ENCODE measurements around the gene MYH14. TPM values are rescaled to one million over a fixed set of nuclear protein-coding genes. Genes with fewer than 3 reads are reported as not detected.

The MYH14 gene
- total and polyA plus RNA-seq, 2 of the 13 experiments (the other 11 are each of a cell fraction or from before 2014, with no cell fraction given), result 5.5 to 5.8 TPM

DNA sequence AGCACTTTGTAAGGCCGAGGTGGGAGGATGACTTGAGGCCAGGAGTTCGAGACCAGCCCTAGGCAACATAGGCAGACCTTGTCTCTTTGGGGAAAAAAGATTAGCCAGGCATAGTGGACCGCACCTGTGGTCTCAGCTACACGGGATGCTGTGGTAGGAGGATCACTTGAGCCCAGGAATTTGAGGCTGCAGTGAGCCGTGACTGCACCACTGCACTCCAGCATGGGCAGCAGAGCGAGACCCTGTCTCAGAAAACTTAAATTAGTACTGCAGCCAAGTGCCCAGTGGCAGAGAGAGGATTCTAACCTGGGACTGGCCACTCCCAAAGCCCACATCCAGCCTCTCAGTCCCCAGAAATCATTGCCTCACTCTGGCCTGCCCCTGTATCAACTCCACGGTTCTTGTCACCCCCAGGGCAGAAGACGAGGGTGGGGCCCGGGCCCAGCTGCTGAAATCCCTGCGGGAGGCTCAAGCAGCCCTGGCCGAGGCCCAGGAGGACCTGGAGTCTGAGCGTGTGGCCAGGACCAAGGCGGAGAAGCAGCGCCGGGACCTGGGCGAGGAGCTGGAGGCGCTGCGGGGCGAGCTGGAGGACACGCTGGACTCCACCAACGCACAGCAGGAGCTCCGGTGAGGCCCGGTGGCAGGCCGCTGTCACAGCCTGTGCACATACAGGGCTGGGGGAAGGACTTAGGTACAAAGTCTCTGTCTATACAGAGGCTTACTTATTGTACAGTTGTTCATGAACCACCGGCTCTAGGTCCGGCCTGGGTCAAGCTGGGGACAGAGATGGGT, 72.4 kb downstream of the MYH14 start (continued):
- TF ChIP-seq, protein P1, sequence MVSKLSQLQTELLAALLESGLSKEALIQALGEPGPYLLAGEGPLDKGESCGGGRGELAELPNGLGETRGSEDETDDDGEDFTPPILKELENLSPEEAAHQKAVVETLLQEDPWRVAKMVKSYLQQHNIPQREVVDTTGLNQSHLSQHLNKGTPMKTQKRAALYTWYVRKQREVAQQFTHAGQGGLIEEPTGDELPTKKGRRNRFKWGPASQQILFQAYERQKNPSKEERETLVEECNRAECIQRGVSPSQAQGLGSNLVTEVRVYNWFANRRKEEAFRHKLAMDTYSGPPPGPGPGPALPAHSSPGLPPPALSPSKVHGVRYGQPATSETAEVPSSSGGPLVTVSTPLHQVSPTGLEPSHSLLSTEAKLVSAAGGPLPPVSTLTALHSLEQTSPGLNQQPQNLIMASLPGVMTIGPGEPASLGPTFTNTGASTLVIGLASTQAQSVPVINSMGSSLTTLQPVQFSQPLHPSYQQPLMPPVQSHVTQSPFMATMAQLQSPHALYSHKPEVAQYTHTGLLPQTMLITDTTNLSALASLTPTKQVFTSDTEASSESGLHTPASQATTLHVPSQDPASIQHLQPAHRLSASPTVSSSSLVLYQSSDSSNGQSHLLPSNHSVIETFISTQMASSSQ (IDR thresholded peaks at IDR 0.05; ENCODE audit: low read depth), result no peak
- TF ChIP-seq, protein P1 (CRISPR knock-in tag; IDR thresholded peaks at IDR 0.05; ENCODE audit: borderline replicate concordance), result no peak
- TF ChIP-seq MTF1 (CRISPR knock-in tag; IDR thresholded peaks at IDR 0.05) (no peak), ZNF30 (CRISPR knock-in tag; IDR thresholded peaks at IDR 0.05) (no peak), ZNF33A (CRISPR knock-in tag; IDR thresholded peaks at IDR 0.05; ENCODE audit: borderline replicate concordance) (no peak), ZNF543 (CRISPR knock-in tag; IDR thresholded peaks at IDR 0.05) (no peak; the same call in 1 of the 2 replicates), CC2D1A (CRISPR knock-in tag; IDR thresholded peaks at IDR 0.05) (no peak), THAP11 (CRISPR knock-in tag; IDR thresholded peaks at IDR 0.05) (no peak), ZNF891 (CRISPR knock-in tag; IDR thresholded peaks at IDR 0.05) (no peak), SOX6 (IDR thresholded peaks at IDR 0.05) (no peak), SOX6 (CRISPR knock-in tag; IDR thresholded peaks at IDR 0.05) (peak; percentile 66), SIX1 (CRISPR knock-in tag; IDR thresholded peaks at IDR 0.05; ENCODE audit: borderline replicate concordance) (no peak)
- TF ChIP-seq, protein P2, sequence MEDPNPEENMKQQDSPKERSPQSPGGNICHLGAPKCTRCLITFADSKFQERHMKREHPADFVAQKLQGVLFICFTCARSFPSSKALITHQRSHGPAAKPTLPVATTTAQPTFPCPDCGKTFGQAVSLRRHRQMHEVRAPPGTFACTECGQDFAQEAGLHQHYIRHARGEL (CRISPR knock-in tag; IDR thresholded peaks at IDR 0.05), result no peak
- TF ChIP-seq, protein P3, sequence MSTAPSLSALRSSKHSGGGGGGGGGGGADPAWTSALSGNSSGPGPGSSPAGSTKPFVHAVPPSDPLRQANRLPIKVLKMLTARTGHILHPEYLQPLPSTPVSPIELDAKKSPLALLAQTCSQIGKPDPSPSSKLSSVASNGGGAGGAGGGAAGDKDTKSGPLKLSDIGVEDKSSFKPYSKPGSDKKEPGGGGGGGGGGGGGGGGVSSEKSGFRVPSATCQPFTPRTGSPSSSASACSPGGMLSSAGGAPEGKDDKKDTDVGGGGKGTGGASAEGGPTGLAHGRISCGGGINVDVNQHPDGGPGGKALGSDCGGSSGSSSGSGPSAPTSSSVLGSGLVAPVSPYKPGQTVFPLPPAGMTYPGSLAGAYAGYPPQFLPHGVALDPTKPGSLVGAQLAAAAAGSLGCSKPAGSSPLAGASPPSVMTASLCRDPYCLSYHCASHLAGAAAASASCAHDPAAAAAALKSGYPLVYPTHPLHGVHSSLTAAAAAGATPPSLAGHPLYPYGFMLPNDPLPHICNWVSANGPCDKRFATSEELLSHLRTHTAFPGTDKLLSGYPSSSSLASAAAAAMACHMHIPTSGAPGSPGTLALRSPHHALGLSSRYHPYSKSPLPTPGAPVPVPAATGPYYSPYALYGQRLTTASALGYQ (CRISPR knock-in tag; IDR thresholded peaks at IDR 0.05), result peak; percentile 50; the same call in 1 of the 2 replicates
- TF ChIP-seq, protein P4, sequence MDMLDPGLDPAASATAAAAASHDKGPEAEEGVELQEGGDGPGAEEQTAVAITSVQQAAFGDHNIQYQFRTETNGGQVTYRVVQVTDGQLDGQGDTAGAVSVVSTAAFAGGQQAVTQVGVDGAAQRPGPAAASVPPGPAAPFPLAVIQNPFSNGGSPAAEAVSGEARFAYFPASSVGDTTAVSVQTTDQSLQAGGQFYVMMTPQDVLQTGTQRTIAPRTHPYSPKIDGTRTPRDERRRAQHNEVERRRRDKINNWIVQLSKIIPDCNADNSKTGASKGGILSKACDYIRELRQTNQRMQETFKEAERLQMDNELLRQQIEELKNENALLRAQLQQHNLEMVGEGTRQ (IDR thresholded peaks at IDR 0.05; ENCODE audit: low read depth, low read length), result no peak
- TF ChIP-seq, protein P4 (CRISPR knock-in tag; IDR thresholded peaks at IDR 0.05; ENCODE audit: borderline replicate concordance), result no peak
